ENCODE measurements around the gene RHPN2. TPM values are rescaled to one million over a fixed set of nuclear protein-coding genes. Genes with fewer than 3 reads are reported as not detected.
"Not testable (repeated sequence)": the region's sequence is repeated elsewhere in the genome, so short reads cannot be mapped to it uniquely, and the experiment has no call there.

The RHPN2 gene
- total RNA-seq, 1 donor from 2014 or later, result 1.6 TPM

- FAIRE-seq, result no peak
- DNase-seq (ENCODE audit: low spot score in 2 of 2), result no peak
These were observed 29.2 kb downstream of the RHPN2 start for GRCh38 chr19:33035461-33035860.

GRCh38 chr19:33032218-33032781 is 32.4 kb downstream of the RHPN2 start:
- DNase-seq (ENCODE audit: low spot score in 2 of 2) (no peak), FAIRE-seq (no peak)

- no peak for DNase-seq (ENCODE audit: low spot score in 2 of 2)
- no peak for FAIRE-seq
These were observed 34.9 kb downstream of the RHPN2 start for GRCh38 chr19:33029746-33030303.

GRCh38 chr19:33026602-33027001 is 38.1 kb downstream of the RHPN2 start:
- not testable (repeated sequence) for DNase-seq (ENCODE audit: low spot score in 2 of 2); FAIRE-seq

GRCh38 chr19:33025468-33026238 is 39.0 kb downstream of the RHPN2 start:
- not testable (repeated sequence) for DNase-seq (ENCODE audit: low spot score in 2 of 2); FAIRE-seq

- FAIRE-seq, result no peak
- no peak for DNase-seq (ENCODE audit: low spot score in 2 of 2)
These were observed 40.3 kb downstream of the RHPN2 start for GRCh38 chr19:33024398-33024797.

- FAIRE-seq (no peak), DNase-seq (ENCODE audit: low spot score in 2 of 2) (no peak)
These were observed 42.1 kb downstream of the RHPN2 start for GRCh38 chr19:33022472-33023116.

- DNase-seq (ENCODE audit: low spot score in 2 of 2); FAIRE-seq: not testable (repeated sequence)
These were observed 53.8 kb downstream of the RHPN2 start for GRCh38 chr19:33010891-33011290.

- no peak for FAIRE-seq
- no peak for DNase-seq (ENCODE audit: low spot score in 2 of 2)
These were observed 56.0 kb downstream of the RHPN2 start for GRCh38 chr19:33008738-33009137.

GRCh38 chr19:33005440-33005839 is 59.2 kb downstream of the RHPN2 start:
- DNase-seq (ENCODE audit: low spot score in 2 of 2), result no peak
- FAIRE-seq, result no peak

GRCh38 chr19:33003424-33004024 is 61.2 kb downstream of the RHPN2 start:
- DNase-seq (ENCODE audit: low spot score in 2 of 2); FAIRE-seq: not testable (repeated sequence)

- DNase-seq (ENCODE audit: low spot score in 2 of 2); FAIRE-seq: not testable (repeated sequence)
These were observed 62.4 kb downstream of the RHPN2 start for GRCh38 chr19:33002126-33002865.

GRCh38 chr19:33000910-33001309 is 63.8 kb downstream of the RHPN2 start:
- FAIRE-seq (no peak), DNase-seq (ENCODE audit: low spot score in 2 of 2) (no peak)

- no peak for FAIRE-seq
- no peak for DNase-seq (ENCODE audit: low spot score in 2 of 2)
These were observed 64.2 kb downstream of the RHPN2 start for GRCh38 chr19:33000510-33000909.

GRCh38 chr19:32998722-32999121 is 66.0 kb downstream of the RHPN2 start:
- FAIRE-seq (no peak), DNase-seq (ENCODE audit: low spot score in 2 of 2) (no peak)

- no peak for DNase-seq (ENCODE audit: low spot score in 2 of 2)
- FAIRE-seq, result no peak
These were observed 66.9 kb downstream of the RHPN2 start for GRCh38 chr19:32997716-32998355.

- DNase-seq (ENCODE audit: low spot score in 2 of 2); FAIRE-seq: not testable (repeated sequence)
These were observed 67.6 kb downstream of the RHPN2 start for GRCh38 chr19:32997061-32997464.

GRCh38 chr19:32995966-32996365 is 68.7 kb downstream of the RHPN2 start:
- not testable (repeated sequence) for DNase-seq (ENCODE audit: low spot score in 2 of 2); FAIRE-seq

- FAIRE-seq (no peak), DNase-seq (ENCODE audit: low spot score in 2 of 2) (no peak)
These were observed 76.0 kb downstream of the RHPN2 start for GRCh38 chr19:32988724-32989123.
